HepG2 (cell line): ENCODE measurements around the gene SYNGR2. TPM values are rescaled to one million over a fixed set of nuclear protein-coding genes. Genes with fewer than 3 reads are reported as not detected.
A peak's percentile ranks its signal among the peaks of the same experiment; 100 is the strongest.

Source experiments
- CEBPB ChIP-seq: IDR thresholded peaks from 2 replicates; pipeline ENCODE4 v1.6.1; 2011; ENCODE audit warnings: low read depth, low read length, improper control_type of control experiment, borderline replicate concordance
- CREB1 ChIP-seq, 2 experiments: fragments of 450-650 bp in 1 of 2; IDR thresholded peaks; 2 replicates each; pipeline ENCODE4 v1.6.1; 2016 to 2017; ENCODE audit warnings: control low read depth in 1 of 2, mild to moderate bottlenecking in 1 of 2, missing compliant biosample characterization in 1 of 2, missing genetic modification characterization in 1 of 2
- DMAP1 ChIP-seq: IDR thresholded peaks from 2 replicates; pipeline ENCODE4 v1.6.1; 2016
- E2F2 ChIP-seq: sonication (generic); formaldehyde crosslinking; IDR thresholded peaks from 2 replicates; pipeline ENCODE4 v1.4.0; 2020; ENCODE audit warnings: missing genetic modification reagents, borderline replicate concordance
- FOSL2 ChIP-seq: sonication (generic); formaldehyde crosslinking; IDR thresholded peaks from 2 replicates; pipeline ENCODE4 v1.4.0; 2020; ENCODE audit warnings: missing genetic modification reagents
- FOXK1 ChIP-seq: sonication (generic); formaldehyde crosslinking; IDR thresholded peaks from 2 replicates; pipeline ENCODE4 v1.4.0; 2020; ENCODE audit warnings: low read depth, missing genetic modification reagents, borderline replicate concordance
- KDM2A ChIP-seq: sonication (generic); formaldehyde crosslinking; IDR thresholded peaks from 2 replicates; pipeline ENCODE4 v1.4.0; 2020; ENCODE audit warnings: low read depth, missing genetic modification reagents, borderline replicate concordance
- PAXIP1 ChIP-seq: sonication (generic); formaldehyde crosslinking; conservative IDR thresholded peaks from 2 replicates; pipeline ENCODE4 v1.4.0; 2020; ENCODE audit warnings: mild to moderate bottlenecking, missing genetic modification reagents, moderate library complexity
- SAFB2 ChIP-seq: sonication (generic); formaldehyde crosslinking; IDR thresholded peaks from 2 replicates; pipeline ENCODE4 v1.5.1; 2020; ENCODE audit warnings: missing genetic modification reagents, low read depth, mild to moderate bottlenecking, borderline replicate concordance
- ZBTB4 ChIP-seq: sonication (generic); formaldehyde crosslinking; IDR thresholded peaks from 2 replicates; pipeline ENCODE4 v1.4.0; 2020; ENCODE audit warnings: missing genetic modification reagents, mild to moderate bottlenecking, borderline replicate concordance
- ZGPAT ChIP-seq: IDR thresholded peaks from 2 replicates; pipeline ENCODE4 v1.6.1; 2016; ENCODE audit warnings: mild to moderate bottlenecking
- ZNF431 ChIP-seq: sonication (generic); formaldehyde crosslinking; IDR thresholded peaks from 2 replicates; pipeline ENCODE4 v1.9.0; 2022; ENCODE audit warnings: missing genetic modification reagents, low read depth, mild to moderate bottlenecking, borderline replicate concordance
- ZNF567 ChIP-seq: sonication (generic); formaldehyde crosslinking; IDR thresholded peaks from 2 replicates; pipeline ENCODE4 v1.8.1; 2023; ENCODE audit warnings: mild to moderate bottlenecking, missing genetic modification reagents, borderline replicate concordance
- ZNF713 ChIP-seq: sonication (generic); formaldehyde crosslinking; IDR thresholded peaks from 2 replicates; pipeline ENCODE4 v1.4.0; 2020; ENCODE audit warnings: mild to moderate bottlenecking, missing genetic modification reagents
- ZNF720 ChIP-seq: sonication (generic); formaldehyde crosslinking; IDR thresholded peaks from 2 replicates; pipeline ENCODE4 v1.4.0; 2020; ENCODE audit warnings: missing genetic modification reagents
- polyA plus RNA-seq, 8 experiments: library from polyadenylated mRNA; depleted of rRNA in 3 of 8; stranded (reverse) in 7 of 8; unstranded in 1 of 8; fragments of >200 nt; fragmentation: Illumina TruSeq in 4 of 8; extraction: Trizol in 4 of 8; gene quantifications; 2 replicates each; pipeline versions ENCODE4 v1.2.1 to v1.2.3, GENCODE V29; 2011 to 2016; ENCODE audit warnings: low read depth in 4 of 8, missing spikeins in 1 of 8, mixed read lengths in 1 of 8; ENCODE audit not compliant: insufficient read depth in 1 of 8
- total RNA-seq, 5 experiments: library from RNA; depleted of rRNA; stranded (reverse); fragments of >200 nt; fragmentation: Illumina TruSeq; extraction: Trizol; gene quantifications; 2 replicates each; pipeline ENCODE4 v1.2.3, GENCODE V29; 2016; ENCODE audit warnings: low read depth in 1 of 5
- TF ChIP-seq, protein P1 (sequence below): sonication (generic); formaldehyde crosslinking; IDR thresholded peaks from 2 replicates; pipeline ENCODE4 v1.4.0; 2020; ENCODE audit warnings: missing genetic modification reagents
- TF ChIP-seq, protein P2 (sequence below): IDR thresholded peaks from 2 replicates; pipeline ENCODE4 v1.6.1; 2016; ENCODE audit warnings: low read depth, borderline replicate concordance

SYNGR2 gene
- total and polyA plus RNA-seq, 2 of the 13 experiments (the other 11 are each of a cell fraction or from before 2014, with no cell fraction given), result 46.7 to 170 TPM

GRCh38 chr17:78135858-78136500 lies 32.4 kb upstream of the SYNGR2 start (continued):
- TF ChIP-seq, protein P1, sequence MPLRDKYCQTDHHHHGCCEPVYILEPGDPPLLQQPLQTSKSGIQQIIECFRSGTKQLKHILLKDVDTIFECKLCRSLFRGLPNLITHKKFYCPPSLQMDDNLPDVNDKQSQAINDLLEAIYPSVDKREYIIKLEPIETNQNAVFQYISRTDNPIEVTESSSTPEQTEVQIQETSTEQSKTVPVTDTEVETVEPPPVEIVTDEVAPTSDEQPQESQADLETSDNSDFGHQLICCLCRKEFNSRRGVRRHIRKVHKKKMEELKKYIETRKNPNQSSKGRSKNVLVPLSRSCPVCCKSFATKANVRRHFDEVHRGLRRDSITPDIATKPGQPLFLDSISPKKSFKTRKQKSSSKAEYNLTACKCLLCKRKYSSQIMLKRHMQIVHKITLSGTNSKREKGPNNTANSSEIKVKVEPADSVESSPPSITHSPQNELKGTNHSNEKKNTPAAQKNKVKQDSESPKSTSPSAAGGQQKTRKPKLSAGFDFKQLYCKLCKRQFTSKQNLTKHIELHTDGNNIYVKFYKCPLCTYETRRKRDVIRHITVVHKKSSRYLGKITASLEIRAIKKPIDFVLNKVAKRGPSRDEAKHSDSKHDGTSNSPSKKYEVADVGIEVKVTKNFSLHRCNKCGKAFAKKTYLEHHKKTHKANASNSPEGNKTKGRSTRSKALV (CRISPR knock-in tag), result no peak
- TF ChIP-seq SAFB2 (CRISPR knock-in tag), result no peak
- TF ChIP-seq CEBPB, result peak; percentile 62
- TF ChIP-seq ZNF720, result no peak
- TF ChIP-seq, protein P2, sequence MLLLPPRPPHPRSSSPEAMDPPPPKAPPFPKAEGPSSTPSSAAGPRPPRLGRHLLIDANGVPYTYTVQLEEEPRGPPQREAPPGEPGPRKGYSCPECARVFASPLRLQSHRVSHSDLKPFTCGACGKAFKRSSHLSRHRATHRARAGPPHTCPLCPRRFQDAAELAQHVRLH (CRISPR knock-in tag), result no peak
- no peak for TF ChIP-seq ZGPAT (CRISPR knock-in tag)
- TF ChIP-seq KDM2A (CRISPR knock-in tag), result no peak
- TF ChIP-seq ZNF713 (CRISPR knock-in tag), result no peak
- TF ChIP-seq ZNF431 (CRISPR knock-in tag), result no peak
- TF ChIP-seq ZBTB4 (CRISPR knock-in tag), result no peak
- 0 out of 2 replicates have a peak, but pooled peaks have one; percentile 11 for TF ChIP-seq FOXK1 (CRISPR knock-in tag)
- TF ChIP-seq DMAP1 (CRISPR knock-in tag), result no peak
- TF ChIP-seq E2F2 (CRISPR knock-in tag), result no peak
- peak; percentile 51; the same call in 1 of the 2 replicates for TF ChIP-seq CREB1 (IDR thresholded peaks at IDR 0.05)
- TF ChIP-seq CREB1 (CRISPR knock-in tag; IDR thresholded peaks at IDR 0.05), result no peak
- TF ChIP-seq ZNF567 (CRISPR knock-in tag), result no peak
- peak; percentile 79 for TF ChIP-seq FOSL2 (CRISPR knock-in tag)
- TF ChIP-seq PAXIP1 (CRISPR knock-in tag), result no peak
